Hematopoietic multipotent progenitor cell (in vitro differentiated cells): ENCODE results near the gene RCOR1. TPM values are rescaled to one million over a fixed set of nuclear protein-coding genes. Genes with fewer than 3 reads are reported as not detected.

Experiments
- small RNA-seq: library from RNA; depleted of rRNA; stranded (forward); fragments of <200 nt; gene quantifications from one replicate; pipeline ENCODE3, GENCODE V24; 2012
- total RNA-seq: library from RNA; depleted of rRNA; stranded (reverse); fragments of >200 nt; gene quantifications from one replicate; pipeline ENCODE4 v1.2.3, GENCODE V29; 2012

The RCOR1 gene
- total RNA-seq, 1 donor, result 13.5 TPM

Small RNAs within 50 kb of the gene (small RNA-seq; reads per million reads assigned to genes)
- not detected for gene RF00019
- gene RN7SL546P, result not detected

Other genes starting within 250 kb of the RCOR1 start
- gene CINP, start 229.8 kb upstream of the RCOR1 start, total RNA-seq, result 24.5 TPM
- 9.4 TPM for gene TECPR2, start 229.7 kb upstream of the RCOR1 start, total RNA-seq
- gene ANKRD9, start 82.9 kb upstream of the RCOR1 start, total RNA-seq, result 6.2 TPM
- gene TRAF3, start 184.8 kb downstream of the RCOR1 start, total RNA-seq, result 10.5 TPM